ENCODE data around the gene EFHC1.

DNA sequence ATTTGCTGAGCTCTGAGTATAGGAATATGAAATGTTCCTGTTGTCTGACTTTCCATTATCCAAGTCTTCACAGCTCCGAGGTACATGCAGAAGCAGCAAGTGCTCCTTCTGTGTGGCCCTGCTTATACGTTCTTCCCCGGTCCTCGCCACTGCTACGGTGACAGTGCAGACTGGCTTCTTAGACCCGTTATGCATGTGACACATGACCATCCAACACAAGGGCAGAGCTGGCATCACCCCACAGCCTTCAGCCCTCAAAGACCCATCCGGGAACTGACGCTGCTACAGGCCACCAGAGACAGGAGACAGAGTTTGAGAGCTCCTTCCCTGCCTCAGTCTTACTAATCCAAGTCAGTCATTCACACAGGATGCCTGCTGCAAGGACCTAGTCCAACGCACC is 86.3 kb downstream of the EFHC1 start:
- TF ChIP-seq CTCF (conservative IDR thresholded peaks at IDR 0.05; ENCODE audit: low read length), result no peak
- TF ChIP-seq EZH2phosphoT487 (IDR thresholded peaks at IDR 0.05; ENCODE audit: borderline replicate concordance), result no peak

Measured in Loucy (cell line).